K562 (cell line): ENCODE data around the gene TTC23L. TPM values are rescaled to one million over a fixed set of nuclear protein-coding genes. Genes with fewer than 3 reads are reported as not detected.

ENCODE experiments used
- BMI1 ChIP-seq: fragments of 150-350 bp; IDR thresholded peaks from 2 replicates; pipeline ENCODE4 v1.6.1; 2014; ENCODE audit warnings: low read length
- CXXC5 ChIP-seq: fragments of 250-450 bp; sonication (Bioruptor Pico); IDR thresholded peaks from 2 replicates; pipeline ENCODE4 v1.8.0; 2022; ENCODE audit warnings: inconsistent platforms, mild to moderate bottlenecking, moderate library complexity
- DIDO1 ChIP-seq: fragments of 450-650 bp; IDR thresholded peaks from 2 replicates; pipeline ENCODE4 v1.6.1; 2016; ENCODE audit warnings: low read depth, missing biosample characterization, missing genetic modification characterization
- EHMT2 ChIP-seq: fragments of 450-650 bp; IDR thresholded peaks from 2 replicates; pipeline ENCODE4 v1.6.1; 2018; ENCODE audit warnings: antibody characterized with exemption
- GABPB2 ChIP-seq: fragments of 250-450 bp; sonication (Bioruptor Pico); conservative IDR thresholded peaks from 2 replicates; pipeline ENCODE4 v1.5.1; 2021; ENCODE audit warnings: mild to moderate bottlenecking
- GATAD2A ChIP-seq: fragments of 450-650 bp; IDR thresholded peaks from 2 replicates; pipeline ENCODE4 v1.6.1; 2017
- HLTF ChIP-seq: fragments of 450-650 bp; IDR thresholded peaks from 2 replicates; pipeline ENCODE4 v1.6.1; 2016
- JUND ChIP-seq, 2 experiments: IDR thresholded peaks; 2 replicates in 1 of 2; 3 replicates in 1 of 2; pipeline ENCODE4 v1.6.1; 2011; ENCODE audit warnings: borderline replicate concordance in 2 of 2, low read depth in 2 of 2, low read length in 2 of 2, improper control_type of control experiment in 1 of 2, missing biosample characterization in 1 of 2, missing genetic modification characterization in 1 of 2, missing genetic modification reagents in 1 of 2
- LARP7 ChIP-seq: fragments of 450-650 bp; IDR thresholded peaks from 2 replicates; pipeline ENCODE4 v1.6.1; 2016
- MAFF ChIP-seq: IDR thresholded peaks from 2 replicates; pipeline ENCODE4 v1.6.1; 2012; ENCODE audit warnings: low read length, improper control_type of control experiment
- MEIS2 ChIP-seq: fragments of 450-650 bp; IDR thresholded peaks from 2 replicates; pipeline ENCODE4 v1.6.1; 2014; ENCODE audit warnings: mild to moderate bottlenecking; ENCODE audit not compliant: partially characterized antibody
- NCOA6 ChIP-seq: fragments of 450-650 bp; IDR thresholded peaks from 2 replicates; pipeline ENCODE4 v1.6.1; 2017; ENCODE audit warnings: mild to moderate bottlenecking
- PHF21A ChIP-seq: fragments of 450-650 bp; IDR thresholded peaks from 2 replicates; pipeline ENCODE4 v1.6.1; 2017; ENCODE audit warnings: low read depth, borderline replicate concordance
- PML ChIP-seq: IDR thresholded peaks from 2 replicates; pipeline ENCODE4 v1.6.1; 2012; ENCODE audit warnings: low read length, inconsistent platforms
- SMAD2 ChIP-seq: fragments of 150-350 bp; IDR thresholded peaks from 2 replicates; pipeline ENCODE4 v1.6.1; 2014; ENCODE audit warnings: low read depth, mild to moderate bottlenecking, low read length
- SMARCA4 ChIP-seq: fragments of 450-650 bp; IDR thresholded peaks from 2 replicates; pipeline ENCODE4 v1.6.1; 2016
- SNRNP70 ChIP-seq: fragments of 200-400 bp; formaldehyde crosslinking; optimal IDR thresholded peaks from 2 replicates; pipeline ENCODE3; 2017; ENCODE audit warnings: low read depth, low read length
- U2AF2 ChIP-seq: fragments of 200-400 bp; formaldehyde crosslinking; optimal IDR thresholded peaks from 2 replicates; pipeline ENCODE3; 2017; ENCODE audit warnings: low read depth, mild to moderate bottlenecking, low read length
- ZFPM2 ChIP-seq: fragments of 250-450 bp; sonication (Bioruptor Pico); IDR thresholded peaks from 2 replicates; pipeline ENCODE4 v1.5.1; 2022; ENCODE audit warnings: mild to moderate bottlenecking
- ZNF398 ChIP-seq: fragments of 250-450 bp; sonication (Bioruptor Pico); IDR thresholded peaks from 2 replicates; pipeline ENCODE4 v1.8.0; 2021; ENCODE audit warnings: moderate library complexity, mild to moderate bottlenecking, inconsistent platforms
- ZNF644 ChIP-seq: fragments of 200-800 bp; sonication (Bioruptor generic); IDR thresholded peaks from 2 replicates; pipeline ENCODE4 v1.6.1; 2016; ENCODE audit warnings: low read depth, missing genetic modification characterization, missing compliant biosample characterization
- ZNF77 ChIP-seq: fragments of 250-450 bp; sonication (Bioruptor Pico); IDR thresholded peaks from 2 replicates; pipeline ENCODE4 v1.5.0; 2020
- polyA plus RNA-seq, 8 experiments: library from polyadenylated mRNA; depleted of rRNA in 4 of 8; stranded (reverse) in 5 of 8; unstranded in 3 of 8; fragments of >200 nt; fragmentation: Nextera tagmentation in 2 of 8; fragmentation: Illumina TruSeq in 1 of 8; extraction: Ambion mirVana in 2 of 8; extraction: Trizol in 1 of 8; gene quantifications; 2 replicates each; pipeline versions ENCODE4 v1.2.1 to v1.2.3, GENCODE V29; 2011 to 2014; ENCODE audit warnings: inconsistent platforms in 1 of 8, missing spikeins in 1 of 8
- total RNA-seq, 7 experiments: library from RNA; depleted of rRNA in 6 of 7; stranded (reverse); fragments of >200 nt in 6 of 7; fragmentation: Illumina TruSeq in 2 of 7; extraction: Trizol in 2 of 7; gene quantifications; 2 replicates each; pipeline versions ENCODE4 v1.2.1 to v1.2.3, GENCODE V29; 2011 to 2021; ENCODE audit warnings: low replicate concordance in 1 of 7
- TF ChIP-seq, protein P1 (sequence below): sonication (generic); formaldehyde crosslinking; IDR thresholded peaks from 2 replicates; pipeline ENCODE4 v1.8.1; 2022; ENCODE audit warnings: missing genetic modification reagents
- TF ChIP-seq, protein P2 (sequence below): fragments of 450-650 bp; IDR thresholded peaks from 2 replicates; pipeline ENCODE4 v1.6.1; 2016
- TF ChIP-seq, protein P3 (sequence below): fragments of 450-650 bp; IDR thresholded peaks from 2 replicates; pipeline ENCODE4 v1.6.1; 2018; ENCODE audit not compliant: partially characterized antibody

TTC23L gene
- total and polyA plus RNA-seq, 9 of the 15 experiments (the other 6 are each of a cell fraction or from before 2014, with no cell fraction given) = 0.03 to 0.32 (median 0.14) TPM; not detected in 2

DNA sequence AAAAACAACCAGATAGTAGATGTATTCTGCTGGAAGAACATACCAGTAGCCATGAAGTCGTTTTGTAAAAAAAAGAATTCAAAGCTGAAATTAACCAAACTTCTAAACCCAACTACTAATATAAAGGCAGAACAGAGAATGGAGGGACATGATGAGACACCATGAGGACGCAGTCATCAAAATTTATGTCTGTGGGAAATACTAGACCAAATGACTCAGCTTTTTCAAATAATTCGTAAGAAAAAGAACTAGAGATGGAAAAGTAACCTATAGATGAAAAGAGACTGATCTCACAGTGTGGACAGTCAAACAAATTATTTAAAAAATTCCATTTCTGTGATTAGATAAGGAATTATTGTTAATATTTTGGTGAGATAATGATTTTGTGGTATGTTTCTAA, 10.3 kb downstream of the TTC23L start (continued):
- TF ChIP-seq, protein P1, sequence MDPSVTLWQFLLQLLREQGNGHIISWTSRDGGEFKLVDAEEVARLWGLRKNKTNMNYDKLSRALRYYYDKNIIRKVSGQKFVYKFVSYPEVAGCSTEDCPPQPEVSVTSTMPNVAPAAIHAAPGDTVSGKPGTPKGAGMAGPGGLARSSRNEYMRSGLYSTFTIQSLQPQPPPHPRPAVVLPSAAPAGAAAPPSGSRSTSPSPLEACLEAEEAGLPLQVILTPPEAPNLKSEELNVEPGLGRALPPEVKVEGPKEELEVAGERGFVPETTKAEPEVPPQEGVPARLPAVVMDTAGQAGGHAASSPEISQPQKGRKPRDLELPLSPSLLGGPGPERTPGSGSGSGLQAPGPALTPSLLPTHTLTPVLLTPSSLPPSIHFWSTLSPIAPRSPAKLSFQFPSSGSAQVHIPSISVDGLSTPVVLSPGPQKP (CRISPR knock-in tag) = no peak
- TF ChIP-seq DIDO1 (tag) (no peak), JUND (IDR thresholded peaks at IDR 0.05; ENCODE audit: borderline replicate concordance, low read depth, low read length) (no peak), JUND (tag; IDR thresholded peaks at IDR 0.05; ENCODE audit: borderline replicate concordance, low read depth, low read length) (0 out of 3 replicates have a peak, but pooled peaks have one; percentile 40), NCOA6 (no peak), ZNF77 (CRISPR knock-in tag) (no peak), U2AF2 (no peak), EHMT2 (no peak), PML (no peak), SMARCA4 (0 out of 2 replicates have a peak, but pooled peaks have one; percentile 33), CXXC5 (no peak), SNRNP70 (no peak), ZNF398 (CRISPR knock-in tag) (no peak), ZFPM2 (CRISPR knock-in tag) (no peak), GABPB2 (CRISPR knock-in tag) (no peak), MEIS2 (peak; percentile 79), PHF21A (no peak), ZNF644 (tag) (no peak), SMAD2 (no peak), HLTF (no peak), BMI1 (no peak), GATAD2A (no peak), MAFF (peak; percentile 80), LARP7 (no peak)
- TF ChIP-seq, protein P2, sequence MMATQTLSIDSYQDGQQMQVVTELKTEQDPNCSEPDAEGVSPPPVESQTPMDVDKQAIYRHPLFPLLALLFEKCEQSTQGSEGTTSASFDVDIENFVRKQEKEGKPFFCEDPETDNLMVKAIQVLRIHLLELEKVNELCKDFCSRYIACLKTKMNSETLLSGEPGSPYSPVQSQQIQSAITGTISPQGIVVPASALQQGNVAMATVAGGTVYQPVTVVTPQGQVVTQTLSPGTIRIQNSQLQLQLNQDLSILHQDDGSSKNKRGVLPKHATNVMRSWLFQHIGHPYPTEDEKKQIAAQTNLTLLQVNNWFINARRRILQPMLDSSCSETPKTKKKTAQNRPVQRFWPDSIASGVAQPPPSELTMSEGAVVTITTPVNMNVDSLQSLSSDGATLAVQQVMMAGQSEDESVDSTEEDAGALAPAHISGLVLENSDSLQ = peak; percentile 55
- TF ChIP-seq, protein P3, sequence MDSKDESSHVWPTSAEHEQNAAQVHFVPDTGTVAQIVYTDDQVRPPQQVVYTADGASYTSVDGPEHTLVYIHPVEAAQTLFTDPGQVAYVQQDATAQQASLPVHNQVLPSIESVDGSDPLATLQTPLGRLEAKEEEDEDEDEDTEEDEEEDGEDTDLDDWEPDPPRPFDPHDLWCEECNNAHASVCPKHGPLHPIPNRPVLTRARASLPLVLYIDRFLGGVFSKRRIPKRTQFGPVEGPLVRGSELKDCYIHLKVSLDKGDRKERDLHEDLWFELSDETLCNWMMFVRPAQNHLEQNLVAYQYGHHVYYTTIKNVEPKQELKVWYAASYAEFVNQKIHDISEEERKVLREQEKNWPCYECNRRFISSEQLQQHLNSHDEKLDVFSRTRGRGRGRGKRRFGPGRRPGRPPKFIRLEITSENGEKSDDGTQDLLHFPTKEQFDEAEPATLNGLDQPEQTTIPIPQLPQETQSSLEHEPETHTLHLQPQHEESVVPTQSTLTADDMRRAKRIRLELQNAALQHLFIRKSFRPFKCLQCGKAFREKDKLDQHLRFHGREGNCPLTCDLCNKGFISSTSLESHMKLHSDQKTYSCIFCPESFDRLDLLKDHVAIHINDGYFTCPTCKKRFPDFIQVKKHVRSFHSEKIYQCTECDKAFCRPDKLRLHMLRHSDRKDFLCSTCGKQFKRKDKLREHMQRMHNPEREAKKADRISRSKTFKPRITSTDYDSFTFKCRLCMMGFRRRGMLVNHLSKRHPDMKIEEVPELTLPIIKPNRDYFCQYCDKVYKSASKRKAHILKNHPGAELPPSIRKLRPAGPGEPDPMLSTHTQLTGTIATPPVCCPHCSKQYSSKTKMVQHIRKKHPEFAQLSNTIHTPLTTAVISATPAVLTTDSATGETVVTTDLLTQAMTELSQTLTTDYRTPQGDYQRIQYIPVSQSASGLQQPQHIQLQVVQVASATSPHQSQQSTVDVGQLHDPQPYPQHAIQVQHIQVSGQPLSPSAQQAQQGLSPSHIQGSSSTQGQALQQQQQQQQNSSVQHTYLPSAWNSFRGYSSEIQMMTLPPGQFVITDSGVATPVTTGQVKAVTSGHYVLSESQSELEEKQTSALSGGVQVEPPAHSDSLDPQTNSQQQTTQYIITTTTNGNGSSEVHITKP = no peak
